Endothelial cell of umbilical vein (primary cell): ENCODE data around the gene GLOD4.

Experiments used
- EZH2 ChIP-seq: IDR thresholded peaks from 2 replicates; pipeline ENCODE4 v1.6.1; 2012; ENCODE audit warnings: borderline replicate concordance, low read depth, mild to moderate bottlenecking, moderate library complexity, low read length, inconsistent platforms; ENCODE audit not compliant: severe bottlenecking
- POLR2A ChIP-seq: IDR thresholded peaks from 2 replicates; pipeline ENCODE4 v1.6.1; 2012; ENCODE audit warnings: low read depth, mild to moderate bottlenecking, control low read depth, low read length
- TF ChIP-seq, protein P1 (sequence below), 2 donors: IDR thresholded peaks; 1 replicate in 1 of 2; 2 replicates in 1 of 2; pipeline ENCODE4 v1.5.1; 2011; ENCODE audit warnings: low read length in 2 of 2, mild to moderate bottlenecking in 2 of 2, moderate library complexity in 2 of 2, control low read depth in 1 of 2, inconsistent platforms in 1 of 2, low read depth in 1 of 2; ENCODE audit not compliant: insufficient read depth in 1 of 2; ENCODE audit errors: extremely low read depth in 1 of 2

DNA sequence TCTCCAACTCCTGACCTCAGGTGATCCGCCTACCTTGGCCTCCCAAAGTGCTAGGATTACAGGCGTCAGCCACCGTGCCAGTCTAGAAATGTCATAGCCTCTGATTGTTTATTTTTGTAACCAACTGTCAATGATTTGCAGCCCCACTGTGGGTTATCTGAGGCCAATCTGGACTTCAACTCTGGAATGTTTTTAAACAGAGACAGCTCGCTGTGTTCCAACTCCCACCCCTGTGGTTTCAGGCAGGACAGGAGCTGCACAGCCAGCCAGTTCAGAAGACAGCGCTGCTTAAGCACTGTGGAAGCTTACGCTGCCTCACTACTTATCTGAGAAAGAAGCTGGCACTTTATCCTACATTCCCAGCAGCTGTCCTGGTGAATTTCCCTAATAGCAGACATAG, 19.6 kb upstream of the GLOD4 start:
- TF ChIP-seq EZH2 (no peak), POLR2A (no peak)
- TF ChIP-seq, protein P1, sequence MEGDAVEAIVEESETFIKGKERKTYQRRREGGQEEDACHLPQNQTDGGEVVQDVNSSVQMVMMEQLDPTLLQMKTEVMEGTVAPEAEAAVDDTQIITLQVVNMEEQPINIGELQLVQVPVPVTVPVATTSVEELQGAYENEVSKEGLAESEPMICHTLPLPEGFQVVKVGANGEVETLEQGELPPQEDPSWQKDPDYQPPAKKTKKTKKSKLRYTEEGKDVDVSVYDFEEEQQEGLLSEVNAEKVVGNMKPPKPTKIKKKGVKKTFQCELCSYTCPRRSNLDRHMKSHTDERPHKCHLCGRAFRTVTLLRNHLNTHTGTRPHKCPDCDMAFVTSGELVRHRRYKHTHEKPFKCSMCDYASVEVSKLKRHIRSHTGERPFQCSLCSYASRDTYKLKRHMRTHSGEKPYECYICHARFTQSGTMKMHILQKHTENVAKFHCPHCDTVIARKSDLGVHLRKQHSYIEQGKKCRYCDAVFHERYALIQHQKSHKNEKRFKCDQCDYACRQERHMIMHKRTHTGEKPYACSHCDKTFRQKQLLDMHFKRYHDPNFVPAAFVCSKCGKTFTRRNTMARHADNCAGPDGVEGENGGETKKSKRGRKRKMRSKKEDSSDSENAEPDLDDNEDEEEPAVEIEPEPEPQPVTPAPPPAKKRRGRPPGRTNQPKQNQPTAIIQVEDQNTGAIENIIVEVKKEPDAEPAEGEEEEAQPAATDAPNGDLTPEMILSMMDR (IDR thresholded peaks at IDR 0.05; ENCODE audit: extremely low read depth in 1 of 2, insufficient read depth in 1 of 2, low read depth in 1 of 2, low read length in 2 of 2) = no peak
